MCF 10A (cell line): ENCODE measurements around the gene VPS37D. TPM values are rescaled to one million over a fixed set of nuclear protein-coding genes. Genes with fewer than 3 reads are reported as not detected.

Experiments
- BruUV-seq: library from RNA; stranded (reverse); fragments of 400-500 nt; replicated peaks from 2 replicates; lab custom pipeline; 2021; lab: Mats Ljungman, UMichigan
- CTCF ChIA-PET: fragments of 300-600 bp; sonication (Branson Sonifier 250); formaldehyde crosslinking; extraction: SDS; loops from one replicate; lab custom pipeline; 2021; ENCODE audit warnings: antibody characterized with exemption, inconsistent platforms; lab: Yijun Ruan, JAX
- POLR2A ChIA-PET: fragments of 300-600, 350-650 bp; sonication (Branson Sonifier 250); formaldehyde crosslinking; extraction: SDS; loops from one replicate; lab custom pipeline; 2020; ENCODE audit warnings: antibody characterized with exemption, inconsistent platforms; lab: Yijun Ruan, JAX
- DNase-seq: peaks from one replicate; pipeline ENCODE4 v3.0.0-alpha.2; 2018; ENCODE audit not compliant: unreplicated experiment
- H3K27ac Mint-ChIP-seq: one replicate; pipeline ENCODE4 v1.8.0; 2022; ENCODE audit warnings: mild to moderate bottlenecking, low read depth, mixed read lengths; ENCODE audit not compliant: unreplicated experiment
- H3K27me3 Mint-ChIP-seq: one replicate; pipeline ENCODE4 v1.8.0; 2022; ENCODE audit warnings: mixed read lengths; ENCODE audit not compliant: insufficient read depth, unreplicated experiment
- H3K36me3 Mint-ChIP-seq: one replicate; pipeline ENCODE4 v1.8.0; 2022; ENCODE audit warnings: mild to moderate bottlenecking, moderate library complexity, mixed read lengths; ENCODE audit not compliant: insufficient read depth, unreplicated experiment
- H3K4me1 Mint-ChIP-seq: one replicate; pipeline ENCODE4 v1.8.0; 2022; ENCODE audit warnings: mixed read lengths; ENCODE audit not compliant: insufficient read depth, unreplicated experiment
- H3K4me3 Mint-ChIP-seq: one replicate; pipeline ENCODE4 v1.8.0; 2022; ENCODE audit warnings: mild to moderate bottlenecking, moderate library complexity, mixed read lengths; ENCODE audit not compliant: unreplicated experiment
- H3K9me3 Mint-ChIP-seq: one replicate; pipeline ENCODE4 v1.8.0; 2022; ENCODE audit warnings: mixed read lengths; ENCODE audit not compliant: unreplicated experiment
- CTCF ChIP-seq: fragments of 200-600 bp; IDR thresholded peaks from one replicate; pipeline ENCODE4 v1.8.0; 2022; ENCODE audit warnings: antibody characterized with exemption, mild to moderate bottlenecking; ENCODE audit not compliant: unreplicated experiment
- intact Hi-C: fragments of 100-400 bp; cut with micrococcal nuclease; formaldehyde crosslinking; loops from 2 replicates; pipeline ENCODE4 v1.14.1; 2022
- total RNA-seq: library from RNA; stranded (reverse); gene quantifications from 2 replicates; pipeline ENCODE4 v1.2.3, GENCODE V29; 2022

VPS37D gene
- total RNA-seq, 1 experiment from 2014 or later = 0.44 TPM

GRCh38 chr7:73699370-73700068 lies 31.9 kb downstream of the VPS37D start:
- Mint-ChIP-seq H3K27me3 (no peaks in the 10 kb centered on the region), H3K36me3 (peaks cover 66% of the 10 kb centered on the region), H3K4me1 (no peaks in the 10 kb centered on the region), H3K9me3 (no peaks in the 10 kb centered on the region), H3K4me3 (no peak overlapping the region), H3K27ac (no peak overlapping the region)
- TF ChIP-seq CTCF = no peak
- ChIA-PET CTCF (interaction anchor here (1.6 to 1.7 kb wide), 2 partner anchors 8 to 15 kb away, joined by 6 to 9 read pairs; no protein-coding TSS in a partner anchor), POLR2A (interaction anchor here (0.7 to 1.4 kb wide), 3 partner anchors 14 to 1950 kb away, joined by 3 read pairs; partner anchors contain the start of genes BUD23 and DNAJC30)
- DNase-seq = no peak
- no TSS peak for BruUV-seq
- intact Hi-C loops = no loop called here

- Mint-ChIP-seq H3K4me1 (peaks cover under 1% of the 10 kb centered on the region), H3K4me3 (no peak overlapping the region), H3K36me3 (peaks cover 63% of the 10 kb centered on the region), H3K27ac (no peak overlapping the region), H3K27me3 (no peaks in the 10 kb centered on the region), H3K9me3 (no peaks in the 10 kb centered on the region)
- DNase-seq = no peak
- ChIA-PET POLR2A (interaction anchor here (0.9 to 1.4 kb wide), 2 partner anchors 13 to 16 kb away, joined by 3 read pairs; partner anchors contain the start of genes BUD23 and DNAJC30), CTCF (interaction anchor here (1.2 to 1.7 kb wide), 4 partner anchors 9 to 25 kb away, joined by 3 to 9 read pairs (median 6); no protein-coding TSS in a partner anchor)
- BruUV-seq = no TSS peak
- intact Hi-C loops = no loop called here
- no peak for TF ChIP-seq CTCF
Observed at GRCh38 chr7:73700069-73700423, 32.4 kb downstream of the VPS37D start.

GRCh38 chr7:73700581-73701134 lies 33.0 kb downstream of the VPS37D start:
- Mint-ChIP-seq H3K27ac (no peak overlapping the region), H3K9me3 (no peaks in the 10 kb centered on the region), H3K36me3 (peaks cover 59% of the 10 kb centered on the region), H3K27me3 (no peaks in the 10 kb centered on the region), H3K4me3 (no peak overlapping the region), H3K4me1 (peaks cover 7% of the 10 kb centered on the region)
- ChIA-PET POLR2A (interaction anchor here (0.6 kb wide), 1 partner anchor 29 kb away, joined by 3 read pairs; no protein-coding TSS in a partner anchor), CTCF (interaction anchor here (0.6 to 2.8 kb wide), 10 partner anchors 9 to 165 kb away, joined by 3 to 14 read pairs (median 4); no protein-coding TSS in a partner anchor)
- TF ChIP-seq CTCF = no peak
- BruUV-seq = no TSS peak
- intact Hi-C loops = no loop called here
- DNase-seq = no peak

GRCh38 chr7:73701357-73701995 lies 33.8 kb downstream of the VPS37D start:
- Mint-ChIP-seq H3K4me1 (peaks cover 13% of the 10 kb centered on the region), H3K9me3 (no peaks in the 10 kb centered on the region), H3K4me3 (no peak overlapping the region), H3K36me3 (peaks cover 54% of the 10 kb centered on the region), H3K27ac (peak overlapping the region; percentile 7), H3K27me3 (no peaks in the 10 kb centered on the region)
- CTCF ChIA-PET = interaction anchor here (0.6 to 2.8 kb wide), 13 partner anchors 10 to 164 kb away, joined by 3 to 14 read pairs (median 4); no protein-coding TSS in a partner anchor
- no TSS peak for BruUV-seq
- intact Hi-C loops = no loop called here
- TF ChIP-seq CTCF = peak; percentile 55
- POLR2A ChIA-PET = interaction anchor here (0.7 to 0.9 kb wide), 2 partner anchors 37 to 163 kb away, joined by 3 read pairs; partner anchors contain the start of gene ABHD11
- DNase-seq = peak; percentile 44
